Lower lobe of right lung (tissue), 2 donors: ENCODE results near the gene TNNT1. TPM values are rescaled to one million over a fixed set of nuclear protein-coding genes. Genes with fewer than 3 reads are reported as not detected.

Experiments
- ATAC-seq, 2 donors: fragments of 200-7000 bp; cut with Tn5 transposase; one replicate each; pipeline ENCODE4 v1.9.1; 2020 to 2022; ENCODE audit warnings: mild to moderate bottlenecking in 2 of 2, moderate library complexity in 2 of 2
- DNase-seq: peaks from one replicate; pipeline ENCODE4 v3.0.0-alpha.2; 2020
- H3K27ac ChIP-seq: fragments of 200-600 bp; one replicate; pipeline ENCODE4 v1.8.0; 2022
- H3K27me3 ChIP-seq: fragments of 200-600 bp; one replicate; pipeline ENCODE4 v1.8.0; 2022; ENCODE audit warnings: low read depth
- H3K36me3 ChIP-seq: fragments of 200-600 bp; one replicate; pipeline ENCODE4 v1.8.0; 2022; ENCODE audit warnings: mild to moderate bottlenecking
- H3K4me1 ChIP-seq: fragments of 200-600 bp; one replicate; pipeline ENCODE4 v1.8.0; 2022
- H3K4me3 ChIP-seq: fragments of 200-600 bp; one replicate; pipeline ENCODE4 v1.8.0; 2022; ENCODE audit warnings: mild to moderate bottlenecking
- H3K9me3 ChIP-seq: fragments of 200-600 bp; one replicate; pipeline ENCODE4 v1.8.0; 2022
- CTCF ChIP-seq: fragments of 200-600 bp; IDR thresholded peaks from one replicate; pipeline ENCODE4 v1.8.0; 2022; ENCODE audit warnings: antibody characterized with exemption, mild to moderate bottlenecking
- intact Hi-C: fragments of 100-400 bp; cut with DNase I; formaldehyde crosslinking; loops from one replicate; pipeline ENCODE4 v1.11.0; 2022
- long read RNA-seq: library from polyadenylated mRNA; unstranded; transcript quantifications from one replicate; pipeline ENCODE4 v2.0.0, GENCODE V29; 2021
- total RNA-seq: library from RNA; stranded (reverse); fragmentation: NEBNext Ultra II Directional; extraction: Animal tissue kit (Norgen Biotek cat#: 25700); gene quantifications from one replicate; pipeline ENCODE4 v1.2.1, GENCODE V29; 2021
- donor health status: DM: no; HTN: yes; CAD: no; lungs with severe emphysema.

Gene TNNT1
- not detected for total RNA-seq
- long read RNA-seq, partial matches to known transcripts, result 2 of 2 reads
- long read RNA-seq, other reads (novel, unspliced or antisense), result 0 of 2 reads

GRCh38 chr19:55149078-55150003, at the start of gene TNNT1:
Gene TNNT1 (minus strand): TSS chr19:55149206. CDS start chr19:55147157, 2,049 bp downstream.
- Histone ChIP-seq H3K9me3 (no peaks in the 10 kb centered on the region), H3K4me1 (peaks cover 9% of the 10 kb centered on the region), H3K4me3 (no peak within 1 kb of the TSS), H3K36me3 (no peaks in the 10 kb centered on the region), H3K27me3 (peaks cover 47% of the 10 kb centered on the region), H3K27ac (no peak within 1 kb of the TSS)
- no peak for DNase-seq
- TF ChIP-seq CTCF, result no peak
- ATAC-seq, result no peak
- intact Hi-C loops, result no loop called here

GRCh38 chr19:55198651-55199050, 49.6 kb upstream of the TNNT1 start:
- TF ChIP-seq CTCF, result no peak
- Histone ChIP-seq H3K4me1 (no peaks in the 10 kb centered on the region), H3K4me3 (no peak overlapping the region), H3K36me3 (no peaks in the 10 kb centered on the region), H3K9me3 (no peaks in the 10 kb centered on the region), H3K27me3 (peaks cover 9% of the 10 kb centered on the region), H3K27ac (no peak overlapping the region)
- intact Hi-C loops, result no loop called here
- no peak for ATAC-seq
- DNase-seq, result no peak

GRCh38 chr19:55197528-55197927, 48.5 kb upstream of the TNNT1 start:
- Histone ChIP-seq H3K9me3 (no peaks in the 10 kb centered on the region), H3K27me3 (peaks cover 14% of the 10 kb centered on the region), H3K36me3 (no peaks in the 10 kb centered on the region), H3K4me3 (no peak overlapping the region), H3K27ac (no peak overlapping the region), H3K4me1 (no peaks in the 10 kb centered on the region)
- DNase-seq (no peak), ATAC-seq (no peak)
- intact Hi-C loops, result no loop called here
- no peak for TF ChIP-seq CTCF

- Histone ChIP-seq H3K4me1 (no peaks in the 10 kb centered on the region), H3K9me3 (no peaks in the 10 kb centered on the region), H3K27ac (no peak overlapping the region), H3K36me3 (no peaks in the 10 kb centered on the region), H3K4me3 (no peak overlapping the region), H3K27me3 (peaks cover 14% of the 10 kb centered on the region)
- TF ChIP-seq CTCF, result no peak
- ATAC-seq, result no peak
- intact Hi-C loops, result no loop called here
- DNase-seq, result no peak
Measured at GRCh38 chr19:55196803-55197202, 47.8 kb upstream of the TNNT1 start.

- Histone ChIP-seq H3K4me3 (no peak overlapping the region), H3K27me3 (peaks cover 15% of the 10 kb centered on the region), H3K36me3 (no peaks in the 10 kb centered on the region), H3K4me1 (no peaks in the 10 kb centered on the region), H3K27ac (no peak overlapping the region), H3K9me3 (no peaks in the 10 kb centered on the region)
- intact Hi-C loops, result no loop called here
- TF ChIP-seq CTCF, result no peak
- ATAC-seq (no peak), DNase-seq (no peak)
Measured at GRCh38 chr19:55193481-55193880, 44.5 kb upstream of the TNNT1 start.
